Measurements from ENCODE around the gene ARHGAP6. TPM values are rescaled to one million over a fixed set of nuclear protein-coding genes. Genes with fewer than 3 reads are reported as not detected.

The ARHGAP6 gene
- total RNA-seq, 1 experiment from 2014 or later = 1.8 TPM

DNA sequence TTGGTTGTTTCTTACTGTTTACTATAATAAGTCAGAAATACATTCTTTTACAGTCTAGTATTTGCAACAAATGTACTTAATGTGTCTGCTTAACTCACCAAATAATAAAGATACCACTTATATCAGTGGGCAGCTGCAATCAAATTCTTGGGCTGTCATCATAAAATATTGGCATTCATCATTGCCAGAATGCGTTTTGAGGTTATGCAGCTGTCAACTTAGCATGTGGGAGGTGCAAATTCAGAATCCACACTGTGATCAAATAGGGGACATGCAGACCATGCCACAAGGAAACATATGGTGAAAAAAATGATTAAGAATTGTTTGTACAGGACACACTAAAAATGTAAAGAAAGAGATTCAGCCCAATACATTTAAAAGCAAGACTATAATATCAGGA, 468.0 kb downstream of the ARHGAP6 start:
- no peak for DNase-seq (ENCODE audit: low read depth)
- in situ Hi-C loops (cut with HindIII; ENCODE audit: low pct_unique_long_range_greater_than_20kb, low sequenced_read_pairs) = no loop called here

- in situ Hi-C loops (cut with HindIII; ENCODE audit: low pct_unique_long_range_greater_than_20kb, low sequenced_read_pairs) = no loop called here
Observed at GRCh38 chrX:11196476-11196875, 469.2 kb downstream of the ARHGAP6 start.

DNA sequence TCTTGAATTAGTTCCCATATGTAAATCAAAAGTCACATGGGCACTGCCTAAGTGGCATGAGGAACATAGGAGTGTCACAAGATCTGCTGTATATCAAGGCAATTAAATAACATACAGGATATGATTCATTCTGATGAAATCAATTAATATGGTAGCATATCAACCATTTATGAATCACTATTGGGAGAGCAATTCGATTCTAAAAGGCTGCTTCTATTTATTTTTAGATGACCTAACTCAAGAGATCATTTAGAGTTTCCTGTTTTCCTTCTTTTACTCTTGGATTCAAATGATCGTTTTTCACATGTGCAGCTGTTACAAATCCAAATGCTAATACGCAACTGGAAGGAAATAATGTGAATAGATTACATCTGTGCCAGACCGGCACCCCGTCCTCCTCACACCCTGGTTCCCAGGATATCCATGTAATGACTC, 472.7 kb downstream of the ARHGAP6 start:
- DNase-seq (ENCODE audit: low read depth) = no peak
- in situ Hi-C loops (cut with HindIII; ENCODE audit: low pct_unique_long_range_greater_than_20kb, low sequenced_read_pairs) = no loop called here

More at GRCh38 chrX:11196476-11196875, 469.2 kb downstream of the ARHGAP6 start:
- DNase-seq (ENCODE audit: low read depth) = no peak

GRCh38 chrX:11190745-11191510, 474.8 kb downstream of the ARHGAP6 start:
- in situ Hi-C loops (cut with HindIII; ENCODE audit: low pct_unique_long_range_greater_than_20kb, low sequenced_read_pairs) = no loop called here
- no peak for DNase-seq (ENCODE audit: low read depth)

DNA sequence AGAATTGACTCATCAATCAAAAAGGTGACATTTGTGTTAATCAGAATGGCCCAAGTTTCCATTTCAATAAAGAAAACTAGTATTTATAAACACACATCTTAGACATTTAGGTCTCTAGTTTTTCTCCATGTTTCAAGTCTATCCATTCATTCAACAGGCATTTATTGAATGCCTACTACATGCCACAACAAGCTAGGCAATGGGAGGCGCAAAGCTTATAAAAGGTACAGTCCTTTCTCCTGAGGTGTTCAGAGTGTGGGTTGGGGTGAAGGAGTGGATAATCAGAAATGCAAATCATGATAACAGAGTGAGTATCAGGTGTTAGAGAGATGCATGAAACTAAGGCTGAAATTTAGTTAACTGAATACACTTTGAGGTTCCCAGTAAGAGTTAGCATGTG, 476.6 kb downstream of the ARHGAP6 start:
- DNase-seq (ENCODE audit: low read depth) = no peak
- in situ Hi-C loops (cut with HindIII; ENCODE audit: low pct_unique_long_range_greater_than_20kb, low sequenced_read_pairs) = no loop called here

- no peak for DNase-seq (ENCODE audit: low read depth)
- in situ Hi-C loops (cut with HindIII; ENCODE audit: low pct_unique_long_range_greater_than_20kb, low sequenced_read_pairs) = no loop called here
Observed at GRCh38 chrX:11188664-11189063, 477.1 kb downstream of the ARHGAP6 start.

GRCh38 chrX:11187001-11187400, 478.7 kb downstream of the ARHGAP6 start:
- in situ Hi-C loops (cut with HindIII; ENCODE audit: low pct_unique_long_range_greater_than_20kb, low sequenced_read_pairs) = no loop called here
- DNase-seq (ENCODE audit: low read depth) = no peak

DNA sequence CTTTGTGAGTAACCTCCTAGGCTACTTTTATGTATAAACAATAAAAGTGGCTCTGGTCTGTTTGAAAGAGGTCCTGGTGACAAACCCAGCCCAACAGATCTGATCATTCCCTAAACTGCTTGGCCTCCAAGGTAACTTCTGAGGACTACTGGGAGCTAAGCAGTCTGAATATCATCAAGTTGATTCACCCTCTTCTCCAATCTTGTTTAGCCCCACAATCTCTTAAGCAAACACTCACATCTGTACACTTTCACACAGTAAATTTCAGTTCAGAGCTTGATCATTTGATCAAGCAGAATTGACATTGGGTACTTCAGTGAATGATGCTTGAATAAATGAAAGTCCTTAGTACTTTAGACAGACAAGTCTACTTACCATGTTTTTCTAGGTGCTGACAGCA, 479.9 kb downstream of the ARHGAP6 start:
- in situ Hi-C loops (cut with HindIII; ENCODE audit: low pct_unique_long_range_greater_than_20kb, low sequenced_read_pairs) = no loop called here
- no peak for DNase-seq (ENCODE audit: low read depth)

- no peak for DNase-seq (ENCODE audit: low read depth)
- in situ Hi-C loops (cut with HindIII; ENCODE audit: low pct_unique_long_range_greater_than_20kb, low sequenced_read_pairs) = no loop called here
Observed at GRCh38 chrX:11180571-11180970, 485.1 kb downstream of the ARHGAP6 start.

GRCh38 chrX:11172415-11172814, 493.3 kb downstream of the ARHGAP6 start:
- in situ Hi-C loops (cut with HindIII; ENCODE audit: low pct_unique_long_range_greater_than_20kb, low sequenced_read_pairs) = no loop called here
- no peak for DNase-seq (ENCODE audit: low read depth)

DNA sequence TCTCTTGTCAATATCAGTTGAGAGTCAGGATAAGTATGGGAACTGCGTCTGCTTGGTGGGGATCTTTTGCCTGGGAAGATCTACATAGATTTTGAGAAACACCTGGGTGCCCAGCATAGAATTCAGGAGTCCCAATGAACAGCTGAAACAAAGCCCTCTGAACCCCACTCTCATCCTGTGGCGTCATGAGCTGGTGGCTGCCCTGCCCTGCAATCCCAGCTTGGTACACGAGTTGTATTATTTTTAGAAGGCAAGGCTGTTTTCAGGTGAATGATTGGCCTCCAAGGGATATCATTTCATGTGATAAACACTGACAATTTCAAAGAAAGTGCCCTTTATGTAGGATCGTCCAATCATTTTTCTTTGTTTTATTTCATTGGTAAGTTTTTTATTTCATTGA, 493.8 kb downstream of the ARHGAP6 start:
- in situ Hi-C loops (cut with HindIII; ENCODE audit: low pct_unique_long_range_greater_than_20kb, low sequenced_read_pairs) = no loop called here
- no peak for DNase-seq (ENCODE audit: low read depth)

DNA sequence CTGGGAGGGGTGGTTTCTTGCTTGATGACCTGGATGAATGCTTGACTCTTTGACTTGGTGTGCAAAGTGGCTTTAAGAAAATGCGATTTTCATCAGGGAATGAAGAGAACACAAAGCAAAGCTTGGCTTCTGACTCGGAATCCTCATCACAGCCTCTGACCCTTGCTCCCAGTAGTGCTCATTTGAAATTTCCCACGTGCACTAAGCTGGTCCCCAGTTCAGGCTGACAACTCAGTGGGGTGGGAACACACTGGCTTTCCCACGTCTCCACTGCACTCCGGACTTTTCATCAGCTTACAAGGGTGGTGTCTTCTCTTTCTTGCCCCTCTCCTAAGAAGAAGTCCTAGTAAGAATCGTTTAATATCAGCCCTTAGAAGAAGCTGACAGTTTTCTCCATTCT, 501.3 kb downstream of the ARHGAP6 start:
- no peak for DNase-seq (ENCODE audit: low read depth)
- in situ Hi-C loops (cut with HindIII; ENCODE audit: low pct_unique_long_range_greater_than_20kb, low sequenced_read_pairs) = no loop called here

DNA sequence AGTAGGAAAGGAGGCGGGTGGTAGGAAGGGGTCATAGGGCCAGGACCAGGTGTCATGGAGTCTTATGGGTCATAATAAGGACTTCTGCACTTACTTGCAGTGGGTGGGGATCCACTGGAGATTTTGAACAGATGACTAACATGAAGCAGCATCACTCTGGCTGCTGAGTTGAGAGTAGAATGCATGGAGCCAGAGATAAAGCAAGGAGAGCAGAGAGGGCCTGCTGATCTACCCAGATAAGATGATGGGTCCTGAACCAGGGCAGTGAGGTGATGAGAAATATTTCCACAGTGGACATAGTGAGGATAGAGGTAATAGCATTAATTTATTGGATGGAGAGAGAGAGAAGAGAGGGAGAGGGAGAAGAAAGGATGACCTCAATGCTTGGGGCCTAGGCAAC, 506.6 kb downstream of the ARHGAP6 start:
- DNase-seq (ENCODE audit: low read depth) = no peak
- in situ Hi-C loops (cut with HindIII; ENCODE audit: low pct_unique_long_range_greater_than_20kb, low sequenced_read_pairs) = no loop called here

DNA sequence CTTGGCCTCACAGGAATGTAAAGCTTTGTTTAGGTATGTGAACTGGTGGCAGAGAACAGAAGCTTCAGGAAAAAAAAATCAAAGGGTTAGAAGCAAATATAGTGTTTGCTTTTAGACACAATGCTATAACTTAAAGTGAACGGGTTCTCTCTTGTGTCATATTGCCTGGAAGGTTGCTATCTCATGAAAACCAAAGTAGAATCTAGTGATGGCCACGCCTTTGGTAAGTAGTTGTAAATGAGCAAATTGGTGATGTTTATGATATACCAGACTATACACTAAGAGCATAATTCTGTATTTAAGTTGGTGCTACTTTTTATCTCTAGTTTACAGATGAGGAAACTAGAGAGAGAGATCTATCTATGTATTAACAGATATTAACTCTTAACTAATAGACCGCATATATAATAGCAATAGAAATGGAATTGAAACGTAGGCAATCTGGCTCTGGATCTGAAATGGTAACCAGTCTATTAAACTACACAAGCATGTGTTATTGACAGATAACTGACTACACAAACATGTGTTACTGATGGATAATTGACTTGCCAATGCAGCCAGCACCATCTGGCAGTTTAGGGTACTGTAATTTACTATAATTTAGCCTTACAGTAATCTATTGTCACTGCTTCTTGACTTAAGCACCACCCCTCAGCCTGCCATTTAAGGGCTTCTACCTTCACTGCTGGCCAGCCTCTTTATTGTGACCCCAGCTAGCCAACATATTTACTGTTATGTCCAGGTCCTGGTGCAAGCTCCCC, 513.7 kb downstream of the ARHGAP6 start:
- peak; percentile 8 for DNase-seq (ENCODE audit: low read depth)
- in situ Hi-C loops (cut with HindIII; ENCODE audit: low pct_unique_long_range_greater_than_20kb, low sequenced_read_pairs) = no loop called here

- in situ Hi-C loops (cut with HindIII; ENCODE audit: low pct_unique_long_range_greater_than_20kb, low sequenced_read_pairs) = no loop called here
- no peak for DNase-seq (ENCODE audit: low read depth)
Observed at GRCh38 chrX:11148401-11148800, 517.3 kb downstream of the ARHGAP6 start.

- DNase-seq (ENCODE audit: low read depth) = no peak
- in situ Hi-C loops (cut with HindIII; ENCODE audit: low pct_unique_long_range_greater_than_20kb, low sequenced_read_pairs) = no loop called here
Observed at GRCh38 chrX:11146411-11146810, 519.3 kb downstream of the ARHGAP6 start.

- in situ Hi-C loops (cut with HindIII; ENCODE audit: low pct_unique_long_range_greater_than_20kb, low sequenced_read_pairs) = no loop called here
- DNase-seq (ENCODE audit: low read depth) = peak; percentile 34
Observed at GRCh38 chrX:11143931-11144678, 521.6 kb downstream of the ARHGAP6 start.

GRCh38 chrX:11138498-11139390, 527.0 kb downstream of the ARHGAP6 start:
- in situ Hi-C loops (cut with HindIII; ENCODE audit: low pct_unique_long_range_greater_than_20kb, low sequenced_read_pairs) = no loop called here
- no peak for DNase-seq (ENCODE audit: low read depth)

Measured in Caki2 (cell line).